Calu3 (cell line): Measurements from ENCODE around the gene FGF22. TPM values are rescaled to one million over a fixed set of nuclear protein-coding genes. Genes with fewer than 3 reads are reported as not detected.

Experiments used
- BruUV-seq: library from RNA; stranded (reverse); fragments of 400-500 nt; replicated peaks from 2 replicates; lab custom pipeline; 2021; lab: Mats Ljungman, UMichigan
- CTCF ChIA-PET: fragments of 300-600 bp; sonication (Branson Sonifier 250); formaldehyde crosslinking; loops from one replicate; lab custom pipeline; 2022; ENCODE audit warnings: antibody characterized with exemption; lab: Charles Lee
- DNase-seq: peaks from one replicate; pipeline ENCODE4 v3.0.0; 2022
- H3K27ac Mint-ChIP-seq: one replicate; pipeline ENCODE4 v1.8.0; 2022; ENCODE audit warnings: mixed read lengths; ENCODE audit not compliant: unreplicated experiment
- H3K27me3 Mint-ChIP-seq: one replicate; pipeline ENCODE4 v1.8.0; 2022; ENCODE audit warnings: mixed read lengths; ENCODE audit not compliant: unreplicated experiment
- H3K36me3 Mint-ChIP-seq: one replicate; pipeline ENCODE4 v1.8.0; 2022; ENCODE audit warnings: mild to moderate bottlenecking, moderate library complexity, mixed read lengths; ENCODE audit not compliant: insufficient read depth, unreplicated experiment
- H3K4me1 Mint-ChIP-seq: one replicate; pipeline ENCODE4 v1.8.0; 2022; ENCODE audit warnings: mild to moderate bottlenecking, low read depth, mixed read lengths; ENCODE audit not compliant: unreplicated experiment
- H3K4me3 Mint-ChIP-seq: one replicate; pipeline ENCODE4 v1.8.0; 2022; ENCODE audit warnings: mild to moderate bottlenecking, low read depth, moderate library complexity, mixed read lengths; ENCODE audit not compliant: unreplicated experiment
- H3K9me3 Mint-ChIP-seq: one replicate; pipeline ENCODE4 v1.8.0; 2022; ENCODE audit warnings: low read depth, mixed read lengths; ENCODE audit not compliant: unreplicated experiment
- CTCF ChIP-seq: fragments of 200-600 bp; IDR thresholded peaks from one replicate; pipeline ENCODE4 v1.8.0; 2022; ENCODE audit warnings: antibody characterized with exemption; ENCODE audit not compliant: unreplicated experiment
- intact Hi-C: fragments of 100-400 bp; cut with micrococcal nuclease; formaldehyde crosslinking; loops from one replicate; pipeline ENCODE4 v1.10.0; 2022; ENCODE audit not compliant: unreplicated experiment
- total RNA-seq: library from RNA; stranded (reverse); gene quantifications from 2 replicates; pipeline ENCODE4 v1.2.3, GENCODE V29; 2022

The FGF22 gene
- total RNA-seq, 1 experiment from 2014 or later: 0.24 TPM

GRCh38 chr19:641702-642101, 2.0 kb downstream of the FGF22 start:
- no peak overlapping the region for H3K4me3 Mint-ChIP-seq
- CTCF ChIA-PET: no interaction called here

GRCh38 chr19:642767-643727, 3.4 kb downstream of the FGF22 start:
- intact Hi-C loops: no loop called here
- no peak for DNase-seq
- CTCF ChIA-PET: no interaction called here
- TF ChIP-seq CTCF: no peak
- no peak overlapping the region for H3K27ac Mint-ChIP-seq
- H3K27me3 Mint-ChIP-seq: peaks cover 12% of the 10 kb centered on the region
- no peak overlapping the region for H3K4me3 Mint-ChIP-seq
- H3K36me3 Mint-ChIP-seq: peaks cover 25% of the 10 kb centered on the region
- H3K4me1 Mint-ChIP-seq: peaks cover 10% of the 10 kb centered on the region
- H3K9me3 Mint-ChIP-seq: no peaks in the 10 kb centered on the region
- BruUV-seq: no TSS peak

More at GRCh38 chr19:641702-642101, 2.0 kb downstream of the FGF22 start:
- BruUV-seq: no TSS peak
- H3K27ac Mint-ChIP-seq: no peak overlapping the region
- no peak for TF ChIP-seq CTCF
- H3K4me1 Mint-ChIP-seq: peaks cover 10% of the 10 kb centered on the region
- no peak for DNase-seq
- intact Hi-C loops: no loop called here
- H3K36me3 Mint-ChIP-seq: peaks cover 25% of the 10 kb centered on the region
- H3K27me3 Mint-ChIP-seq: peaks cover 12% of the 10 kb centered on the region
- no peaks in the 10 kb centered on the region for H3K9me3 Mint-ChIP-seq

- Mint-ChIP-seq H3K27ac (no peak overlapping the region), H3K4me1 (peaks cover 10% of the 10 kb centered on the region), H3K9me3 (no peaks in the 10 kb centered on the region), H3K27me3 (peaks cover 12% of the 10 kb centered on the region), H3K36me3 (peaks cover 23% of the 10 kb centered on the region), H3K4me3 (no peak overlapping the region)
- DNase-seq: no peak
- BruUV-seq: no TSS peak
- no peak for TF ChIP-seq CTCF
- CTCF ChIA-PET: no interaction called here
- intact Hi-C loops: no loop called here
These were observed 4.1 kb downstream of the FGF22 start for GRCh38 chr19:643736-644135.

GRCh38 chr19:644363-644762, 4.7 kb downstream of the FGF22 start:
- Mint-ChIP-seq H3K27me3 (peaks cover 6% of the 10 kb centered on the region), H3K27ac (no peak overlapping the region), H3K4me3 (no peak overlapping the region), H3K4me1 (peaks cover 4% of the 10 kb centered on the region), H3K36me3 (peaks cover 17% of the 10 kb centered on the region), H3K9me3 (no peaks in the 10 kb centered on the region)
- no peak for DNase-seq
- CTCF ChIA-PET: no interaction called here
- BruUV-seq: no TSS peak
- TF ChIP-seq CTCF: no peak
- intact Hi-C loops: no loop called here
